ENCODE results near the gene IL21.

GRCh38 chr4:122639181-122639580 lies 18.3 kb upstream of the IL21 start:
- no peak for TF ChIP-seq CTCF (IDR thresholded peaks at IDR 0.05)
- no peak for TF ChIP-seq POLR2A (IDR thresholded peaks at IDR 0.05)
